Right lung (tissue), 5 donors: ENCODE results near the gene NAXD. TPM values are rescaled to one million over a fixed set of nuclear protein-coding genes. Genes with fewer than 3 reads are reported as not detected.
"Not testable (repeated sequence)": the region's sequence is repeated elsewhere in the genome, so short reads cannot be mapped to it uniquely, and the experiment has no call there.

Source experiments
- DNase-seq, 2 donors: peaks; one replicate each; pipeline ENCODE4 v3.0.0-alpha.2; 2013
- polyA plus RNA-seq, 5 donors: library from polyadenylated mRNA; unstranded; fragments of 120-200 nt; gene quantifications; one replicate each; pipeline versions ENCODE4 v1.2.1 to v1.2.3, GENCODE V29; 2013; ENCODE audit warnings: inconsistent platforms in 1 of 5, low replicate concordance in 1 of 5; ENCODE audit not compliant: insufficient read length in 5 of 5, insufficient read depth in 1 of 5

NAXD gene
- polyA plus RNA-seq, 5 donors = 34.3 to 44.8 (median 41.0) TPM

DNA sequence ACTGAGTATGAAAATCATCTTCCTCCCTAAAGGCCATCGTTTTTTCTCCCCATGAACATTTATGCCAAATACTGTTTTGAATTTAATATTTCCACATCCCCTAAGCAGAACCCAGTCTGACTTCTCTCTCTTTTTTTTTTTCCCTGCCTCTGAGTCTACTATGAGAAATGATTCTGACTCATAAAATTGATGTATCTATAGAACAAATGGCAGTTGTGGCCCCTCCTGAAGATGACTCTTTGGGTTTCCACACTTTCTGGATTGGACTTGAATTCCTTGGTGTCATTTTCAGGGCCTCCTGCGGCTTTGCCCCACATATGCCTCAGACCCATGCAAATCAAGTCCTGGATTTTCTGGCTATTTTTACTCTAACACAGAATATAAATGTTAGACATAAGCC, 22.7 kb upstream of the NAXD start:
- DNase-seq = no peak

DNA sequence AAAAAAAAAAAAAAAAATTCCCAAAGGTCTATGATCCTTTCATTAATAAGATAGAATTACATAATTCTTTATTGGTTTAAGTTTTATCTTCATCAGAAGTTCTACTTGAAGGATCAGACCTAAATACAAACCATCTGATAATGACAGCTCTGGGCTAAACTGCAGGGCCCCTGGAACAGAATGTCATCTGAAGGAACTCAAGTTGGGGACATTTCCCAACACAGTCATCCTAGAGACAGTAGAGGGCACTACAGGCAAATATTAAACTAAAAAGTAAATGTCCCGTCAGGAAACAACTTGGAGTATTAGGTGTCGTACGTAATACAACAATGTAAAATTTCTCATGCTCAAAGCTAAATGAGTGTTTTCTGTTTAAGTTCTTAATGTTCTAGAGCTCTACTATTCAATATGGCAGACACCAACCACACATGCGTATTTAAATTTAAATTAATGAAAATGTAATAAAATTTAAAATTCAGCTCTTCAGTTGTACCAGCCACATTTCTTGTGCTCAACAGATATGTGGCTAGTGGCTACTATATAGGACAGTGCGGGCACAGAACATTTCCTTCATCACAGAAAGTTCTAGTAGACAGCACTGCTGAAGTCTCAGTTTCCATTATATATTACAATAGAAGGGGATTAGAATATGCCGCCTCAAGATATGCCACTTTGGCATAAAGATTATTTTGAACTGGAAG, 21.8 kb upstream of the NAXD start:
- DNase-seq = peak in 1 of 2 donors; percentile 56

DNA sequence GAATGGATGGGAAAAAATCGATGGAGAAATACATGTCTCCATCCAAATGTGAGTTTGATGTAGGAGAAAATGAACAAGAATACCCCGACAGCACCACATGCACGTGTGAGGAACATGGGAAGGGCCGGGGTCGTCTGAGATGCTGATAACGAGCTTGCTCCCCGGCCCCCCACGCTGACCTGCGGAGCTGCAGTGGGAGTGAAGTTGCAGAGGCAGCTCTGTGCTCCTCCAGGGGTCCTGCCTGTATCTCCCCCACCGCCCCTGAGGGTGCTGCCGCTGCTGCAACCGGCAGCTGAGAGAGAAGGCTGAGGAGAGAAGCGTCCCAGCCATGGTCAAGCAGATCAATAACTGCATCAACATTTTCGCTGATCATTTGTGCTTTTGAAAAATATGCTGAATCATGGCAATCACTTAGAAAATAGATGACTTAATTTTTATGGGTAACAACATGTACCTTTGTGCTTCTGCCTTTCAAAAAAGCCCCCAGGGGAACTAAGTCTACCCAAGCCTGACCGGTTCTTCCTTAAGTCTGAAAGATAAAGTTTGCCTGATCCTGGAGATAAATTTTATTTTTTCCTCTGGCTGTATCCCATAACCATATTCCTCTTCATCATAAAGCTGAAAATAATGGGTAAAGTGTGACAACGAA, 18.2 kb upstream of the NAXD start:
- DNase-seq = no peak

DNA sequence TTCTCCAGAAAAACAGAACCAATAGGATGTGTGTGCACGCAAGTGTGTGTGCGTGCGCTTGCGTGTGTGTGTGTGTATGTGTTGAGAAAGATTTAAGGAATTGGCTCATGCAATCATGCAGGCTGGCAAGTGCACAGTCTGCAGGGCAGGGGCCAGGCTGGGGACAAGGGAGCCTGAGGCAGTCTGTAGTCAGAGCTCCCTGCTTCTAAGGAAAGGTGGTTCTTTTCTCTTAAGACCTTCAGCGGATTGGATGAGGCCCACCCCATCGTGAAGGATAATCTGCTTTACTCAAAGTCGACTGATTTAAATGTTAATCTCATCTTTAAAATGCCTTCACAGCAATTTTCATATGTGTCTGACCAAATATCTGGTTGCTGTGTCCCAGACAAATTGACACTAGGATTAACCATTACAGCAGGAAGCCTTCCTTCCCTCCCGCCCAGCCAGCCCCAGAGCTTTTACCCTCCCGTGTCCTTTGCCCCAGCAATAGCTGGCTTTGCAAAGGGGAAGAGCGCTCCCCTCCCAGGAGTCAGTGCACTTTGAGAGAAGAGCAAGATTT, 15.0 kb upstream of the NAXD start:
- DNase-seq = no peak

DNA sequence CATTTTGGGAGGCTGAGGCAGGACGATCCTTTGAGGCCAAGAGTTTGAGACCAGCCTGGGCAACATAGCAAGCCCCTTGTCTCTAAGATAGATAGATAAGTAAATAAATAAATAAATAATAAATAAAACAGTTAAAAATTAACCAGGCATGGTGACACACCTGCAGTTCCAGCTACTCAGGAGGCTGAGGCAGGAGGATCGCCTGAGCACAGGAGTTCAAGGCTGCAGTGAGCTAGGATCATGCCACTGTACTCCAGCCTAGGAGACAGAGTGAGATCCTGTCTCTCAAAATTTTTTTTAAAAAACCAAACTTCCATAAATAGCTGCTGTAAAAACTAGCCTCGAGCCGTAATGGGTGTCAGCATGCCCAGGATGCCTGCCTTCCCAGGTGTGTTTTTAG, 14.4 kb upstream of the NAXD start:
- no peak for DNase-seq

DNA sequence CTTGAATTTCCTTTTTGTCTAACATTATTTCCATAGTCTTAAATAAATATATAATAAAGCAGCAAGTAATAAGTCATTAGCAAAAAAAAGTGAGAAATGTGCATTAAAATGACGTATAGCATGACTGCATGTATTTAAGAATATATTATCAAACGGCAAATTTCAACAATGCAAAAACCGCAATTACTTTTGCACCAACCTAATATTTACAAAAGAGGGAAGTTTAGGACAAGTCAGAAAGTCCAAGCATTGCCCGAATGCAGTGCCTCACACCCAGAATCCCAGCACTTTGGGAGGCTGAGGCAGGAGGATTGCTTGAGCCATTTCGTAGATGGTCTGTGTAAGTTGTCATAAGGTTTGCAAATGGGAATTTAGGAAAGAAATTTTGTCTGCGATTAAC, 10.2 kb upstream of the NAXD start:
- DNase-seq = no peak

DNA sequence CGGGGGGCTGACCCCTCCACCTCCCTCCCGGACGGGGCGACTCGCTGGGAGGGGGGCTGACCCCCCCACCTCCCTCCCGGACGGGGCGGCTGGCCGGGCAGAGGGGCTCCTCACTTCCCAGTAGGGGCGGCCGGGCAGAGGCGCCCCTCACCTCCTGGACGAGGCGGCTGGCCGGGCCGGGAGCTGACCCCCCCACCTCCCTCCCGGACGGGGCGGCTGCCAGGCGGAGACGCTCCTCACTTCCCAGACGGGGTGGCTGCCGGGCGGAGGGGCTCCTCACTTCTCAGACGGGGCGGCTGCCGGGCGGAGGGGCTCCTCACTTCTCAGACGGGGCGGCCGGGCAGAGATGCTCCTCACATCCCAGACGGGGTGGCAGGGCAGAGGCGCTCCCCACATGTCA, 9.1 kb upstream of the NAXD start:
- DNase-seq = not testable (repeated sequence)

DNA sequence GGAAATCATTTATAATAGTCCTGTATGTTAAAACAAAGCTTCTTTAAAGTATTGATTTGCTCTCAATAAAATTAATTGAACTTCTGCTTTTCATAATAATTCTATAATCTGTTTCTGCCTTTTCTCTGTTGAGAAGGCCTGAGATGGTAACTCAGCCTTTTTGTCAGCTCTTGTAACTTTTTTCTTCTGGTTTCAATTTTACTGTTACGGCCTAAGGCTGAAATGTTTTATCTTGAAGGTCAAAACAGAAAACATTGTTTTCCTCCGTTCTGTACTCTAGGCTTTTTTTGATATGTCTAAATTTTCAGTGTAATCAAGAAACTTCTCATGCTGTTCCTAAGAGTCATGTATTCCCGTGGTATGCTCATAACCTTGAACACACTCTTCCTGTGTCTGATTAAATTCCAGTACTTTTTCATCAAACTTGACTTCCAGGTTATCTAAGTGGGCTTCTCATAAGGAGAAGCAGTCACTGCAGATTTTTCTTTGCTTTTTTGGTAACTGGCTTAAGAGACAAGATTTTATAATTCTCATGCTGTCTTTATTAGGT, 7.6 kb upstream of the NAXD start:
- DNase-seq = no peak

DNA sequence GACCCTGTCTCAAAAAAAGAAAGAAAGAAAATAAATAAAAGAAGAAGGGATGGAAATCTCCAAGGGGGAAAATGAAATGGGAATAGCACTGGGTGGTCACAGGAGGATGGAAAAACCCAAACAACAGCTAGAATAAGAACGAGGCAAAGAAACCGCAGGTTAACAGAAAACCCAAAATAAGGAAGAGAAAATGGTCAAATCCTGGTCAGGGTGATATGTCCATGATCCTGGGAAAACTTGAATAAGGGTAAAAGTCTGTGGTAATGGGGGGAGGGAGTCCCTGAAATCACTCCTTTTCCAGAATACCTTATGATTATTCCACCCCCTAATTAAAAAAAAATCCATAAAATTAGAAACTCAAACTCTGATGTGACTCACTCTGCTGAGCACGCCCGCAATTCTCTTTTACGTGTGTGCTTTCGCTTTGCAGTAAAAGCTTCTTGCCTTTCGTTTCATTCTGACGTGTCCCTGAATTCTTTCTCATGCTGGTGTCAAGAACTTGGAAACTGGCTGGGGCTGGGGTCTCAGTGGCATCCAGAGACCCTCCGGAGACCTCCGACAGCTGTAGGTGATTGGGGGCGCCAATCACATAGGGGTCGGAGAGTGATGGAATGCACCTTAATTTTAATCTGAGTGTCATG, 4.3 kb upstream of the NAXD start:
- no peak for DNase-seq

DNA sequence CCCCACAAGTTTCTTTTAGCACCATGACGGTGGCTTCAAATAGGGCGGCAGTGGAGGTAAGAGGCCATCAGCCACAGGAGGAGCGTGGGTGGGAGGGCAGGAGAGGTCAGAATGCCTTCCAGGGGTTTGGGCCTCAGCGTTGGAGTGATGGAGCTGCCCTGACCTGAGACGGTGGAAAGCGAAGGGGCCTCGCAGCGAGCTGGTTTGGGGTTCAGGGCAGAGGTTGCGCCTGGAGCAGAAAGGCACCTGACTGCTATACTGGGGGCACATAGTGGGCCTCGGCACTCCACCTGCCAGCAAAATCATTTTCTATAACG, 382 bp upstream of the NAXD start:
- no peak for DNase-seq

DNA sequence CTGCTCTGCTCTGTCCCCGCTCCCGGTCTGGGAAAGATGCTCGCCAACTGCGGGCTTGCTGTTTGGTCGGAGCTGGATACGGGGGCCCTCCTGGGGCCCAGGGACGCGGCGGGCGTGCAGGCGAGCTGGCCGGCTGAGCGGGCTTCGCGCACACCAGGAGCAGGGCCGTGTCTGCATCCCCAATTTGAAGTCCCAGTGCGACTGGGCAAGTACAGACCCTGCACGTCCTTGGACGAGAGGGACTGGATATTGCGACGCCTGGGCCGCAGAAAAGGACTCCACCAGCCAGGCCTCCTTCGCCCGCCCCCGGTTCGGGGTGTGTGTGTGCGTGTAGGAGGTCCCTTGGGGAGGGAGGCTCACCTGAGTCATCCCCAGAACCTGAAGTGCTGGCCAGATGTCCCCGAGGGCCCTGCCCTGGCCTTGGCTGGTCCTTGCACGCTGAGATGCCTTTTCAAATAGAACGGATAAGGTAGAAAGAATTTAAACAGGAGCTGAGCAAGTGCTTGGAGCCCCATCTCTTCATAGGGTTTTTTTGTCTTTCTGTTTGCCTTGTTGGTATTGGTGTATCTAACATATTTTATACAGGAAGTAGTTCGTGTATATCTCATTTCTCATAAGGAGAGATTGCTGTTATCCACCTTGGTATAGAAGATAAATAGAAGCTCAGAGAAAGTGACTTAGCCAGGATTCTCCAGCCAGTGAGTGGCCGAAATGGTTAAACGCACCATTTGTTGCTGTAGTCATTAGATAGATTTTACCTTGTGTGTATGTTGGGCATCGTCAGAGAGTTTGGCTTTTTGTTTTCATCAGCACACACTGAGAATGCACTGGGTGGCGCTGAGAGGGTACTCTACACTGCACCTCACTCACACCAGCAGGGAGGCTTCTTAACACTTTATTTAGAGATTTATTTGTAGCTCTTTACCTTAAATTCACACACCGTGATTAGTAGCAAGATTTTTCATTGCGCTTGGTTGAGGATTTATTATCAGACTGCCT, 1.1 kb downstream of the NAXD start:
- DNase-seq = no peak

DNA sequence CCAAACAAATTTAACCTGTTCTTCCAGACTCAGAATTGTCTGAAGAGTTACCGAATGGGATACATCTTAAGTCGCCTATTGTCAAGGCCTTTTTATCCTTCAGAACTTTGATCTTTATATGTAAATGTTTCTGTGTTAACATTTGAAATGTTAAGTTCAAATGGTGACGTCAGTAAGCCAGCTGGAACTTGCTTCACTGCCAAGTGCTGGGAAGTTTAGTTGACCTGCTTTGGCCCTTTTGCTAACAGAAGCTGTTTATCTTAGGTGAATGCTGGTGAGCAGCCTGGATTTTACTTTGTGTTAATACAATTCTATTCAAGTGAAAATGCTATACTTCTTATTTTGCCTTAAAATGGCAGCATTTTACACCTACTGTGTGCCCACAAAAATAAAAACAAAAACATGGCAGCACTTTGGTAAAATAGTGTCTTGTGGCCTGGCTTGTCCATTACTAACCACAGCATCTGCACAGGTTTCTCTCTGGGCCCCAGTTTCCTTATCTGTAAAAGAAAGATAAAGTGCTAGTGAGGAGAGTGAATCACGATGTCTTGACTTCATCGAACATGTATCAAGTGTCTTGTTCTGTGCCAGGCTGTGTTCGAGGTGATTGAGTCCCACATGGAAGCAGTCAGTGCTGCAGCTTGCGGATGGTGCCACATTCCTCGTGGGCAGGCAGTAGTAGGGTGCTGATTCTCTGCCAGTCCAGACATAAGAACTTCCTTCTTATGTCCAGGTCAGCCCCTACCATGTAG, 2.2 kb downstream of the NAXD start:
- peak; percentile 66 to 73 for DNase-seq

DNA sequence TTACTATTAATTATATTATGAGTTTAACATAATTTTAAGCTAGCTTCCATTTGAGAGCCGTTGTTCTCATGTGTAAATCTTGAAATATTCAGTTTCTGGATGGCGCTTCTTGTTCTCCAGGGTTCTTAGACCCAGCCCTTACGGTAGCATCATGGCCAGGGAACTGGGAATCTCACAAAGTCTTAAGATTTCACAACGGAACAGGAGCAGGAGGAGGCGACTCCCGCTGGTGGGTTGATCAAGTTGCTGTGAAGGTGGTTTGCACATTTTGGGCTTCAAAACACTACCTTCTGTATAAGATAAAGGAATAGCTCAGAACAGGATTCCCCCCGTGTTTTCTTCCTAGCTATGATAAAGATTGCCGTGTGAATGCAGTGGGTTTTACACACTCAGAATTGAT, 2.8 kb downstream of the NAXD start:
- no peak for DNase-seq

DNA sequence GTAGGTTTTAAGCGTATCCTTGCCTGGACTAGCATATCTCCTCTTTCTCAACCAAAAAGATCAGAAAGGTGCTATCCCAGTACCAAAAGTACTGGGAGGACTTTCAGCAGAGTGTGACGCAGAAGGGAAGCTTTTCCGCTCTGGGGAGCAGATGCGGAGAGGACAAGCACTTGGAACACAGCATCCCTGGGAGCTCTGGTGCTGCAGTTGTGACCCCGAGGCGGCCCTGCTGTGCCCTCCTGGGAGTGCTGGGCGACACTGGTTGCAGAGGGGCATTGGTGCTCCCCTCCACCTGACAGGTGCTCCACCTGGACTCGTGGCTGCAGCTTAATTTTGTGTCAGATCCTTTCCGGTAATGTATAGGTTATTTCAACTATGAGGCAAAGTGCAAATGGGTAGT, 3.4 kb downstream of the NAXD start:
- no peak for DNase-seq

DNA sequence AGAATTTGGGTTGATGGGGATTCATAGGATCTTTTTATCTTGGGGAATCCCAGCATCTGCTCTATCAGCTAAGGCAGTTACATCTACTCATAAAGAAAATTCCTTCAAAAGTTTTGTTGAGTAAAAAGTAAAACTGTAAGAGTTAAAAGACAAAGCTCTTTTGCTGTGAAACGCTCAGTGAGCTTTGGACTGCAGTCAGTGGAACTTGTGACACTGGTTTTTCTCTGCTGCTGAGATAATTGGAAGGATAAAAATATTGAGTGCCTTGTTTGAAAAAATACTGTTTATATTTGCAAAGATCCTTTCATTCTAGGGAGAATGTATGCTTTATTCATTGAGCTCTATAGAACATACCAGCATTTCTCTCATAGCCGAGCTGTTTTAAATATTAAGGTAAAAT, 5.3 kb downstream of the NAXD start:
- DNase-seq = no peak

DNA sequence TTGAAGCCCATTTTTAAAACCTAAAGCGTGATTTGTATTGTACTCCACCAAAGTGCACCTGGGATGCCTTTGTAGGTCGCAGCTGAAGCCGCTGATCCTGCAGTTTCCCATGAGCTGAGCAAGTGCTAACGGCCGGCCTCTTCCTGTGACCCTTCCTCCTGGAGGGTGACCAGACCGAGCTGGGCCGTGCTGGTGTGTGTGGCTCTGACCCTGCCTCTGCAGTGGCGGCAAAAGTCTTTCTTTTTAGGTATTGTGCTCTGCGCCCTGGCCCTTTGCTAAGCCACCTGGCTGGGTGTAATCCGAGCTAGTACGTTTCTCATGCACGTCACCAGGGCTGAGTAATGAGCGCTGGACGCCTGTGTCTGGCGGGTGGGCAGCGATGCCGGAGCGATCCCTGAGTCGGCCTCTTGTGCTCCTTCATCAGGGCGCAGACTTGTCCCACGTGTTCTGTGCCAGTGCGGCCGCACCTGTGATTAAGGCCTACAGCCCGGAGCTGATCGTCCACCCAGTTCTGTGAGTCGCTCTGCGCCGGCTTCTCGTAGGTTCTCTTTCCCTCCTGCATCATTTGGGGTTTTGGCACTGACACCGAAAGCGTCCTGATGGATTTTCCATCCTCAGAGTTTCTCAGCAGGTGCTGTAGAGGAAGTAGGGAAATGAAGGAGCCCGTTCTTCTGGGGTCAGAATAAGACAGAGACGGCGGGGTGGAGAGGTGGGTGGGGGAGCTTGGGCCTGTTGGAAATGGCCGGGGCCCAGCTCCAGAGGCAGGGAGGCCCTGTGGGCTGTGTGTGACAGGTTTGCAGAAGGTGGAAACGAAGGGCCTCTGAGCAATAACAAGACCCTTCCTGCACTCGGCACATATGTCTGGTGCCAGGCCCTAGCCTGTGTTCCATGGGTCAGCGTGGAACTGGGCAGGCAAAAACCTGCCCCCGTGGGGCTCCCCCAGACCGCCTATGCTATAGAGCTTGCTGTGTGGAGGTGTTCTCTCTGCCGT, 9.7 kb downstream of the NAXD start:
- DNase-seq = no peak

DNA sequence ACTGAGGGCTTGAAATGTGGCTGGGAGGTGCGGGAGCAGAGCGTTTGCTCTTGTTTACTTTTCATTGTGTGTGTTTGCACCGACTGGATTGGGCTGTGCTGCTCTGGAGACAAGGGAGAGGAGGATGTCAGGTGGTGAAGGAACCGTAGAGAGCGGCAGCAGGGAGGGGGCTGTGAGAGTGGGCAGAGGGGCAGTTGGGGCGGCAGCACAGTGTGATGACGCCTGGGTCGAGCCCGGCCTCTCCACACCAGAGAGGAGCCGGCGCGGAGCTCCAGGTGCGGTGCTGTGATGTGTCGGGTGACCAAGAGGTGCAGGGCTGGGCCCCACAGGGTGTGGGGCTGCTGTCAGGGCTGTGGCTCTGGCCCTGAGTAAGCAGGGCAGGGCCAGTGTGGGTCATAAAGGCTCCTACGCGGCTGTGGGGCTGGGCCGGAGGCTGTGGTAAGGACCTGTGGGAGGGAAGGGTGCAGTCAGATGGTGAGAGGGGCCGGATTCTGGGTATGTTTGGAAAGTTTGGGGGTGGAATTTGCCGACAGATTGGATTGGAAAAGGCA, 10.5 kb downstream of the NAXD start:
- no peak for DNase-seq

DNA sequence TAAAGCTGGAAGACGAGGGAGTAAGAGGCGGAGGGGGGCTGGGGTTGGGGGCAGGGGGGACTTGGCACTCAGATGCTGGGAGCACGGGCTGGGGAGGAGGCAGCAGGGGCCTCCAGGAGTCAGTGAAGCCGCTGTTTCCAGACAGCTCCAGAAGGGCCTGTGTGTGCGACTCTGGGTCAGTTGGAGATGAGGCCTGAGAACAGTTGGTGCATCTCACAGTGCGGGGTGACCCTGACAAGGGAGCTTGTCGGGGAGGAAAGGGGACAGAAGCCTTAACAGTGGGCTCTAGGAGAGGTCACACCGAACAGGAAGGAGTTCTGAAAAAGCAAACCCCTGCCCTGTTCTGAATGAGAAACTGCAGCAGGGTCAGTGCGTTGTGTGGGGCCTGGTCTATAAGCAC, 11.2 kb downstream of the NAXD start:
- DNase-seq = no peak

DNA sequence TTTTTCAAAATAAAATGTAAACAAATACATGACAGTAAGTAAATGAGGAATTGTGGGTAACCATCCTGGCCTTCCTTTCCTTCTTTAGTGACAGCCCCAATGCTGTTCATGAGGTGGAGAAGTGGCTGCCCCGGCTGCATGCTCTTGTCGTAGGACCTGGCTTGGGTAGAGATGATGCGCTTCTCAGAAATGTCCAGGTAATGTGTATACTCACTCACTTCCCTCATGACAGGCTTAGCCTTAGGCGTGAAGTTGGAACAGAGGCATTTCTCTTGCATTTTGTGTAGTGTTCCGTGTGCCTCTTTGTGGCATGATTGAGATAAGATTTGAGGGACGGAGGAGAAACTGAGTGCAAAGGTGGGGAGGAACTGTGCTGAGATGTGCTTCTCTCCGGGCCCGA, 12.0 kb downstream of the NAXD start:
- no peak for DNase-seq
